Neuronal stem cell (in vitro differentiated cells): ENCODE data around the gene P2RX4.
"Not testable (repeated sequence)": the region's sequence is repeated elsewhere in the genome, so short reads cannot be mapped to it uniquely, and the experiment has no call there.

Experiments used
- DNase-seq: peaks from one replicate; pipeline ENCODE4 v3.0.0-alpha.2; 2013; ENCODE audit warnings: low spot score
- H2AFZ ChIP-seq: one replicate; pipeline ENCODE4 v1.6.1; 2013; ENCODE audit warnings: mild to moderate bottlenecking, low read length, inconsistent platforms
- H2AK5ac ChIP-seq: 2 replicates; pipeline ENCODE4 v1.6.1; 2013; ENCODE audit warnings: low read depth, mild to moderate bottlenecking, inconsistent platforms, low read length, moderate library complexity, mixed read lengths
- H2BK120ac ChIP-seq: 2 replicates; pipeline ENCODE4 v1.6.1; 2013; ENCODE audit warnings: low read depth, mild to moderate bottlenecking, inconsistent platforms, low read length, moderate library complexity, mixed read lengths
- H2BK12ac ChIP-seq: one replicate; pipeline ENCODE4 v1.6.1; 2013; ENCODE audit warnings: low read length, inconsistent platforms
- H2BK15ac ChIP-seq: 2 replicates; pipeline ENCODE4 v1.6.1; 2013; ENCODE audit warnings: mild to moderate bottlenecking, low read length, inconsistent platforms, mixed read lengths
- H2BK5ac ChIP-seq: one replicate; pipeline ENCODE4 v1.6.1; 2013; ENCODE audit warnings: inconsistent platforms, mild to moderate bottlenecking, low read length, moderate library complexity
- H3K14ac ChIP-seq: one replicate; pipeline ENCODE4 v1.6.1; 2013; ENCODE audit warnings: low read length, inconsistent platforms
- H3K18ac ChIP-seq: 2 replicates; pipeline ENCODE4 v1.6.1; 2013; ENCODE audit warnings: low read length, inconsistent platforms
- H3K23ac ChIP-seq: 2 replicates; pipeline ENCODE4 v1.6.1; 2013; ENCODE audit warnings: low read depth, mild to moderate bottlenecking, mixed read lengths, low read length, inconsistent platforms; ENCODE audit not compliant: poor library complexity
- H3K27ac ChIP-seq: replicated peaks from 3 replicates; pipeline ENCODE4 v1.5.1; 2013; ENCODE audit warnings: low read length, inconsistent platforms
- H3K27me3 ChIP-seq, 3 experiments: 2 replicates each; pipeline ENCODE4 v1.6.1; 2013; ENCODE audit warnings: low read length in 3 of 3, mild to moderate bottlenecking in 2 of 3, inconsistent platforms in 1 of 3, low read depth in 1 of 3, mixed read lengths in 1 of 3, moderate library complexity in 1 of 3; ENCODE audit not compliant: control insufficient read depth in 3 of 3, insufficient read depth in 3 of 3
- H3K36me3 ChIP-seq, 2 donors: replicated peaks in 1 of 2; 2 replicates each; pipeline ENCODE4 v1.6.1; 2013; ENCODE audit warnings: low read length in 2 of 2; ENCODE audit not compliant: control insufficient read depth in 2 of 2, insufficient read depth in 2 of 2
- H3K4ac ChIP-seq: 2 replicates; pipeline ENCODE4 v1.6.1; 2013; ENCODE audit warnings: inconsistent platforms, mild to moderate bottlenecking, low read length, moderate library complexity
- H3K4me1 ChIP-seq, 2 donors: 1 replicate in 1 of 2; 2 replicates in 1 of 2; pipeline ENCODE4 v1.6.1; 2013; ENCODE audit warnings: low read length in 2 of 2, low read depth in 1 of 2; ENCODE audit not compliant: control insufficient read depth in 2 of 2, insufficient read depth in 1 of 2
- H3K4me2 ChIP-seq: one replicate; pipeline ENCODE4 v1.6.1; 2013; ENCODE audit warnings: mild to moderate bottlenecking, low read length, inconsistent platforms; ENCODE audit not compliant: insufficient read depth, poor library complexity, severe bottlenecking
- H3K4me3 ChIP-seq, 2 donors: 2 replicates each; pipeline ENCODE4 v1.5.1; 2013; ENCODE audit warnings: low read length in 2 of 2, mild to moderate bottlenecking in 2 of 2, inconsistent platforms in 1 of 2, moderate library complexity in 1 of 2
- H3K79me1 ChIP-seq: one replicate; pipeline ENCODE4 v1.6.1; 2013; ENCODE audit warnings: low read depth, mild to moderate bottlenecking, inconsistent platforms, low read length, moderate library complexity
- H3K9ac ChIP-seq: one replicate; pipeline ENCODE4 v1.6.1; 2013; ENCODE audit warnings: mild to moderate bottlenecking, low read depth, low read length, inconsistent platforms; ENCODE audit not compliant: poor library complexity
- H3K9me3 ChIP-seq, 2 donors: replicated peaks in 1 of 2; 2 replicates each; pipeline versions ENCODE3 to v1.6.1; 2013; ENCODE audit warnings: low read length in 2 of 2, mild to moderate bottlenecking in 2 of 2, inconsistent platforms in 1 of 2, low read depth in 1 of 2, mixed read lengths in 1 of 2, moderate library complexity in 1 of 2; ENCODE audit not compliant: control insufficient read depth in 2 of 2, insufficient read depth in 1 of 2
- H4K8ac ChIP-seq: one replicate; pipeline ENCODE4 v1.6.1; 2013; ENCODE audit warnings: low read depth, mild to moderate bottlenecking, inconsistent platforms, low read length, moderate library complexity
- H4K91ac ChIP-seq: one replicate; pipeline ENCODE4 v1.6.1; 2013; ENCODE audit warnings: low read length, low read depth, mild to moderate bottlenecking, inconsistent platforms; ENCODE audit not compliant: poor library complexity
- WGBS, 2 donors: extraction: QIAGEN DNeasy Blood & Tissue Kit; methylation state at CpG; one replicate each; pipeline ENCODE4 v1.1.7; 2013; ENCODE audit warnings: missing lambda C conversion rate in 2 of 2, mixed read lengths in 1 of 2; ENCODE audit not compliant: insufficient read length in 2 of 2, insufficient replicate concordance in 1 of 2; ENCODE audit errors: extremely low coverage in 2 of 2; 5-methylcytosine and 5-hydroxymethylcytosine counted together

P2RX4 gene

DNA sequence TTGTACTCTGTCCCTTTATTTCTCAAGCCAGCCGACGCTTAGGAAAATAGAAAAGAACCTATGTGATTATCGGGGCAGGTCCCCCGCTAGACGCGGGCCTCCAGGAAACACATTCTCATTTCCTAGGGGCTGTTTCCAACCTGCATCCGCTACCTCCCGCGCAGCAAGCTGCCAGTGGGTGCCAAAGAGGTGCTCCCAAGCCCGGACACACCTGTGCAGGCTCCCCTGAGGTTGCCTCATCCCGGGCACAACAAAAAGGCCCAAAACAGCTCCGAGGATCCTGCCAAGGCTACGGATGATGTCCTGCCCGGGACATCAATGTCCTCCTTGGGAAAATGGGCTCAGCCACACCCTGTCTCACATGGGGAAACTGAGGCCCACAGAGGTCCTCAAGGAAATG is 71.2 kb downstream of the P2RX4 start:
- H3K4me3 ChIP-seq, H4K8ac ChIP-seq, H2BK12ac ChIP-seq, H4K91ac ChIP-seq, H2BK15ac ChIP-seq, H3K9me3 ChIP-seq, H2AK5ac ChIP-seq, H3K4ac ChIP-seq, H2BK5ac ChIP-seq, H3K27me3 ChIP-seq, H3K4me1 ChIP-seq, H3K23ac ChIP-seq, H3K79me1 ChIP-seq, H3K9ac ChIP-seq, H3K4me2 ChIP-seq, H2BK120ac ChIP-seq, H2AFZ ChIP-seq, H3K27ac ChIP-seq, DNase-seq, H3K14ac ChIP-seq, H3K18ac ChIP-seq: not testable (repeated sequence)
- no CpG with 5 or more reads among the region's 14 CpGs for WGBS, 2 donors
- H3K36me3 ChIP-seq = peaks cover 5 to 13% of the 10 kb centered on the region in 2 donors

DNA sequence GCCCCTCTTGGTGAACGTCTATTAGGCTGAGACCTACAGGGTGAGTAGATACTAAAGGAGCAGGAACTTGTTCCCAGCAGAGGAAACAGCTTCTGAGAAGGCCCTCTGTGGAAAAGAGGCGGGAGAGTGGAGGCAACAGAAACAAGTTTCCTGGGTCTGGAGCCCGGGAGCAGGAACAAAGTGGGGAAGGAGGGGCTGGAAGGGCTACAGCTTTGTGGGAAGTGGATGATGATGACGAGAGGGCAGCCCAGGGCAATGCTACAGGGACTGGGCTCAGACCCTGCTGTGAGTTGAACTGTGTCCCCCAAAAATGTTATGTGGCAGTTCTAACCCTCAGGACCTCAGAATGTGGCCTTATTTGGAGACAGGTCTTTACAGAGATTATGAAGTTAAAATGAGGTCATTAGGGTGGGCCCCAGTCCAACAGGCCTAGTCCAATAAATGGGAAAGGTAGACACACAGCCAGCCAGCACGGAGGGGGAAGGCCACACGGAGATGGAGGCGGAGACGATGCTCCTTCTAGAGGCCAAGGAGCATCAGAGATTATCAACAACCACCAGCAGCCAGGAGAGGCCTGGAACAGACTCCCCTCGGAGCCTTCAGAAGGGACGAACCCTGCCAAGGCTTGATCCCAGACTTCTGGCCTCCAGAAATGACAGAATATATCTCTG is 72.3 kb downstream of the P2RX4 start:
- no peak overlapping the region for H3K18ac ChIP-seq
- H3K9ac ChIP-seq = no peak overlapping the region
- no peak overlapping the region for H2BK15ac ChIP-seq
- H3K27me3 ChIP-seq = no peaks in the 10 kb centered on the region
- no peak overlapping the region for H2BK5ac ChIP-seq
- no peak overlapping the region for H2AK5ac ChIP-seq
- no peak overlapping the region for H3K4me3 ChIP-seq
- H3K4me2 ChIP-seq = no peak overlapping the region
- H3K4ac ChIP-seq = no peak overlapping the region
- H3K79me1 ChIP-seq = no peaks in the 10 kb centered on the region
- H3K23ac ChIP-seq = no peak overlapping the region
- no CpG with 5 or more reads among the region's 10 CpGs for WGBS, 2 donors
- H4K91ac ChIP-seq = no peak overlapping the region
- no peak overlapping the region for H3K14ac ChIP-seq
- H2BK12ac ChIP-seq = no peak overlapping the region
- H3K36me3 ChIP-seq = peaks cover 5 to 13% of the 10 kb centered on the region in 2 donors
- no peak overlapping the region for H4K8ac ChIP-seq
- no peaks in the 10 kb centered on the region for H3K9me3 ChIP-seq
- no peak overlapping the region for H2AFZ ChIP-seq
- no peak overlapping the region for H2BK120ac ChIP-seq
- no peak for DNase-seq
- H3K27ac ChIP-seq = no peak overlapping the region
- no peaks in the 10 kb centered on the region for H3K4me1 ChIP-seq

DNA sequence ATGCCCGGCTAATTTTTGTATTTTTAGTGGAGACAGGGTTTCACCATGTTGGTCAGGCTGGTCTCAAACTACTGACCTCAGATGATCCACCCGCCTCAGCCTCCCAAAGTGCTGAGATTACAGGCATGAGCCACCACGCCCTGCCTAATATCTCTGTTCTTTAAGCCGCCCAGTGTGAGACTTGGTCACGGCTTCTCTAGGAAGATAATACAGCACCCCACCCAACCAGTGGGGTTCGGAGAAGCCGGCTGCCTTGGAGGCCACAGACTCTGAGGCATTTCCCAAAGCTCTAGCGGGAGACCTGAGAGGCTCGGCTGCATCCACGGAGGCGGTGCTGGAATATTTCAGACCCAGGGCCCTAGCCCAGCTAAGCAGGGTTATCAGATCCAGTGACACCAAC is 73.0 kb downstream of the P2RX4 start:
- H2BK5ac ChIP-seq, H3K18ac ChIP-seq, H4K8ac ChIP-seq, H3K4me2 ChIP-seq, H3K79me1 ChIP-seq, DNase-seq, H3K27ac ChIP-seq, H2AFZ ChIP-seq, H2BK15ac ChIP-seq, H3K9me3 ChIP-seq, H3K9ac ChIP-seq, H3K23ac ChIP-seq, H3K14ac ChIP-seq, H2BK12ac ChIP-seq, H3K4ac ChIP-seq, H2AK5ac ChIP-seq, H3K4me1 ChIP-seq, H4K91ac ChIP-seq, H3K27me3 ChIP-seq, H3K4me3 ChIP-seq, H2BK120ac ChIP-seq: not testable (repeated sequence)
- peaks cover 5 to 13% of the 10 kb centered on the region in 2 donors for H3K36me3 ChIP-seq
- WGBS, 2 donors = no CpG with 5 or more reads among the region's 11 CpGs

DNA sequence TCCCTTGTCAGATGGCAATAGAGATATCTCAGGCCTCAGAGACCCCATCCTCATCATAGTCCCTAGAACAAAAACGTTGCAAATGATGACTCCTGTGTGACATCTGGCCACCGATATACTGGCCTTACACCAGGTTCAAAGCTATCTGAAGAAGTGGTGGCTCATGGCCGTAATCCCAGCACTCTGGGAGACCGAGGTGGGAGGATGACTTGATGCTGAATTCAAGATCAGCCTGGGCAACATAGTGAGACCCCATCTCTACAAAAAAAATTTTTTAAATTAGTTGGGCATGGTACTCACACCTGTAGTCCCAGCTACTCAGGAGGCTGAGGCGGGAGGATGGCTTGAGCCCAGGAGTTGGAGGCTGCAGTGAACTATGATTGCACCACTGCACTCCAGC is 73.5 kb downstream of the P2RX4 start:
- no peak overlapping the region for H4K8ac ChIP-seq
- H3K4me1 ChIP-seq = peaks cover 0 to 2% of the 10 kb centered on the region in 2 donors
- no peak overlapping the region for H3K9ac ChIP-seq
- WGBS, 2 donors = no CpG with 5 or more reads among the region's 5 CpGs
- no peaks in the 10 kb centered on the region for H3K79me1 ChIP-seq
- no peak for DNase-seq
- H2AK5ac ChIP-seq = no peak overlapping the region
- no peak overlapping the region for H3K4me3 ChIP-seq
- H2BK5ac ChIP-seq = no peak overlapping the region
- no peaks in the 10 kb centered on the region for H3K9me3 ChIP-seq
- H3K23ac ChIP-seq = no peak overlapping the region
- H3K36me3 ChIP-seq = peaks cover 5 to 13% of the 10 kb centered on the region in 2 donors
- H3K27me3 ChIP-seq = no peaks in the 10 kb centered on the region
- H3K4ac ChIP-seq = no peak overlapping the region
- H2BK15ac ChIP-seq = no peak overlapping the region
- no peak overlapping the region for H4K91ac ChIP-seq
- H3K27ac ChIP-seq = no peak overlapping the region
- H2BK12ac ChIP-seq = no peak overlapping the region
- no peak overlapping the region for H3K4me2 ChIP-seq
- no peak overlapping the region for H2BK120ac ChIP-seq
- H3K18ac ChIP-seq = no peak overlapping the region
- no peak overlapping the region for H2AFZ ChIP-seq
- H3K14ac ChIP-seq = no peak overlapping the region
